Colonic mucosa (tissue), 4 donors: ENCODE measurements around the gene PRELID3B. TPM values are rescaled to one million over a fixed set of nuclear protein-coding genes. Genes with fewer than 3 reads are reported as not detected.

Experiments used
- DNase-seq: peaks from one replicate; pipeline ENCODE4 v3.0.0-alpha.2; 2020
- H3K27ac ChIP-seq: fragments of 200-600 bp; one replicate; pipeline ENCODE4 v1.8.0; 2021
- H3K27me3 ChIP-seq: fragments of 200-600 bp; one replicate; pipeline ENCODE4 v1.8.0; 2021
- H3K36me3 ChIP-seq: fragments of 200-600 bp; one replicate; pipeline ENCODE4 v1.8.0; 2021
- H3K4me1 ChIP-seq: fragments of 200-600 bp; one replicate; pipeline ENCODE4 v1.8.0; 2021; ENCODE audit warnings: mild to moderate bottlenecking
- H3K4me3 ChIP-seq: fragments of 200-600 bp; one replicate; pipeline ENCODE4 v1.8.0; 2021
- H3K9ac ChIP-seq, 2 donors: one replicate each; pipeline ENCODE4 v1.7.0; 2013; ENCODE audit warnings: control low read depth in 2 of 2, low read depth in 2 of 2, low read length in 2 of 2
- H3K9me3 ChIP-seq: fragments of 200-600 bp; one replicate; pipeline ENCODE4 v1.8.0; 2021
- CTCF ChIP-seq: fragments of 200-600 bp; IDR thresholded peaks from one replicate; pipeline ENCODE4 v1.8.0; 2022; ENCODE audit warnings: antibody characterized with exemption, mild to moderate bottlenecking
- intact Hi-C: fragments of 100-400 bp; cut with DNase I; formaldehyde crosslinking; loops from one replicate; pipeline ENCODE4 v1.14.1; 2022
- total RNA-seq, 2 donors: library from RNA; stranded (reverse); fragmentation: NEBNext Ultra II Directional in 1 of 2; extraction: Animal tissue kit (Norgen Biotek cat#: 25700) in 1 of 2; gene quantifications; one replicate each; pipeline ENCODE4 v1.2.1, GENCODE V29; 2021
- donor health status: healthy.
- donor health status: DM: no; HTN: no; CAD: no.
- donor health status: DM: no; HTN: no; CAD: no.

Gene PRELID3B
- total RNA-seq, 2 donors from 2014 or later: 138 to 141 TPM

GRCh38 chr20:59016795-59017492 lies 25.6 kb downstream of the PRELID3B start:
- no peak for TF ChIP-seq CTCF
- Histone ChIP-seq H3K27ac (no peak overlapping the region), H3K4me1 (no peaks in the 10 kb centered on the region), H3K9ac (no peak overlapping the region), H3K4me3 (no peak overlapping the region), H3K36me3 (no peaks in the 10 kb centered on the region), H3K27me3 (no peaks in the 10 kb centered on the region), H3K9me3 (no peaks in the 10 kb centered on the region)
- DNase-seq: no peak
- intact Hi-C loops: no loop called here

- Histone ChIP-seq H3K27me3 (no peaks in the 10 kb centered on the region), H3K36me3 (no peaks in the 10 kb centered on the region), H3K4me3 (no peak overlapping the region), H3K9ac (no peak overlapping the region), H3K9me3 (no peaks in the 10 kb centered on the region), H3K4me1 (no peaks in the 10 kb centered on the region), H3K27ac (no peak overlapping the region)
- no peak for TF ChIP-seq CTCF
- DNase-seq: no peak
- intact Hi-C loops: no loop called here
Observed at GRCh38 chr20:59015812-59016711, 26.5 kb downstream of the PRELID3B start.

- H3K27ac ChIP-seq: no peak overlapping the region
- H3K36me3 ChIP-seq: no peaks in the 10 kb centered on the region
- H3K9ac ChIP-seq: no peak overlapping the region
- intact Hi-C loops: no loop called here
- no peaks in the 10 kb centered on the region for H3K9me3 ChIP-seq
- no peak overlapping the region for H3K4me3 ChIP-seq
- H3K4me1 ChIP-seq: no peaks in the 10 kb centered on the region
- TF ChIP-seq CTCF: no peak
- no peak for DNase-seq
- H3K27me3 ChIP-seq: no peaks in the 10 kb centered on the region
Observed at GRCh38 chr20:59015411-59015810, 27.2 kb downstream of the PRELID3B start.

- intact Hi-C loops: no loop called here
- Histone ChIP-seq H3K27ac (no peak overlapping the region), H3K4me1 (no peaks in the 10 kb centered on the region), H3K36me3 (no peaks in the 10 kb centered on the region), H3K27me3 (no peaks in the 10 kb centered on the region), H3K9me3 (no peaks in the 10 kb centered on the region), H3K4me3 (no peak overlapping the region), H3K9ac (no peak overlapping the region)
- no peak for DNase-seq
- TF ChIP-seq CTCF: no peak
Observed at GRCh38 chr20:59014680-59015389, 27.8 kb downstream of the PRELID3B start.

- intact Hi-C loops: no loop called here
- no peak overlapping the region for H3K9ac ChIP-seq
- no peak overlapping the region for H3K4me3 ChIP-seq
- no peaks in the 10 kb centered on the region for H3K9me3 ChIP-seq
- H3K27me3 ChIP-seq: no peaks in the 10 kb centered on the region
- no peak for TF ChIP-seq CTCF
- no peaks in the 10 kb centered on the region for H3K36me3 ChIP-seq
- no peak overlapping the region for H3K27ac ChIP-seq
- H3K4me1 ChIP-seq: no peaks in the 10 kb centered on the region
- no peak for DNase-seq
Observed at GRCh38 chr20:59013959-59014608, 28.5 kb downstream of the PRELID3B start.
